ENCODE measurements around the gene EPB41L5.
"Not testable (repeated sequence)": the region's sequence is repeated elsewhere in the genome, so short reads cannot be mapped to it uniquely, and the experiment has no call there.

The EPB41L5 gene

GRCh38 chr2:120199817-120200459 is 187.1 kb downstream of the EPB41L5 start:
- DNase-seq (ENCODE audit: low spot score): not testable (repeated sequence)

DNA sequence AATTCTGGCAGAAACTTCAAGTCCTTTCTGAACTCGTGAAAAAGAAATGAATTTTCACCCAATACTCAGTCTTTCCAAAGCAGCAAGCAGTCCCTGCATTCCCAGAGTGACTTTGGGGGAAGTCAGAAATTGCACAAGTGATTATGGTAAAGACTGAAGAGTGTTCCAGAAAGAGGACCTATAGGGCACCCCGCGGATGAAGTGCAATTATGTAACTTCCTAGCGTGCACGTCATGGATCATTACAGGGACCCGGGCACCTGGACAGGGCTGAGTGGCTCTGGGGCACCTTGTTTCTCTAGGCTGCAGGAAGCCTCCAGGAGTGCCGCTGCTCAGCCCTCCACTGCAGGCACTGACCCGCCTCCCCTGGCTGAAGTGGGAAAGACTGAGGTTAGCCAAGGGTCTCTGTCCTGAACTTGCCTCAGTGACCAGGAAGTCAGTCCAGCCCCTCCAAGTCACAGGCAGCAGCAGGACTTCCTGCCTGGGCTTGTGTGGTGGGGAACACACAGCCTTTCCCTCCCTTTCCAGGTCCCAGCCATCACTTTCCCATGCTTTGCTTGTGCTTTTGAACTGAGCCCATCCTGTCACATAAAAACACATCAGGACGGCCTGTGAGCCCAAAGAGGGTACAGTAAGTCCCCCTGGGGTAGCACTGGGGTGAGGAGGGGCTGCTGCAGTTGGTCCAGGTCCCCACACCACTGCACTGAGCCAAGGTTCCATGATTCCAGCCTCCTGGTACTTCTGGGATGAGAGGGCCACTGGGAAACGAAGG is 190.6 kb downstream of the EPB41L5 start:
- DNase-seq (ENCODE audit: low spot score): no peak

GRCh38 chr2:120204022-120204405 is 191.1 kb downstream of the EPB41L5 start:
- no peak for DNase-seq (ENCODE audit: low spot score)

- no peak for DNase-seq (ENCODE audit: low spot score)
Measured at GRCh38 chr2:120204417-120204816, 191.5 kb downstream of the EPB41L5 start.

DNA sequence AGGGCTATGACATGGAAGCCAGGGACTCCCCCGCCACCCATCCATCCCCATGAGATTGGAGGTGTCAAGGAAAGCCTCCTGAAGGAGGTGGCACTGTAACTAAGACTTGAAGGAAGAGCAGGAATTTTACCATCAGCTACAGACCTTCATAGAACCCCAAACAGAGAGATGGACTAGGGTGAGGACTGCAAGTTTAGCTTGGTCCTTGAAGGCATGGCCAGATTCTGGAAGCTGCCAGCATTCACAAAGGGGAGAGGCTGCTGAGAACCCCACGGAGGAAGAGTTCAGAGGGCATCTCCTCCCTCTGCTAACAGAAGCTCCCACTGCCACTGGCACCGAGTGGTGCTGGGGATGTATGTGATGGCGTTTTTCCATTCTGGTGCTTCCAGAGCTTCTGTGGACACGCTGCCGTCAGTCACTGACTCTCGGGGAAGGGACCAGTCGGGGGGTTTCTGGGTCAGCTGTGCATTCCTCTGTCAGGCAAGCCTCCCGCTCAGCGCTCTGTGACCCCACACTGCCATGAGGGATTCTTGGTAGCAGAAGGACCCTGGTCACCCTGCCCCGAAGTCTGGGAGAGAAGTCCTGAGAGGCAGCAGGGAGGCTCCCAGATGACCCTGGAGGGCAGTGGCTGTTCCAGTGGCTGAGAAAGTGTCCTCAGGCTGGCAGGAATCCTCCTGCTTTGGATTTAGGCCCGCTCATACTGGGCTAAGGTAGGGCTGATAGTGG is 192.2 kb downstream of the EPB41L5 start:
- no peak for DNase-seq (ENCODE audit: low spot score)

- DNase-seq (ENCODE audit: low spot score): peak; percentile 26
Measured at GRCh38 chr2:120206022-120206581, 193.2 kb downstream of the EPB41L5 start.

DNA sequence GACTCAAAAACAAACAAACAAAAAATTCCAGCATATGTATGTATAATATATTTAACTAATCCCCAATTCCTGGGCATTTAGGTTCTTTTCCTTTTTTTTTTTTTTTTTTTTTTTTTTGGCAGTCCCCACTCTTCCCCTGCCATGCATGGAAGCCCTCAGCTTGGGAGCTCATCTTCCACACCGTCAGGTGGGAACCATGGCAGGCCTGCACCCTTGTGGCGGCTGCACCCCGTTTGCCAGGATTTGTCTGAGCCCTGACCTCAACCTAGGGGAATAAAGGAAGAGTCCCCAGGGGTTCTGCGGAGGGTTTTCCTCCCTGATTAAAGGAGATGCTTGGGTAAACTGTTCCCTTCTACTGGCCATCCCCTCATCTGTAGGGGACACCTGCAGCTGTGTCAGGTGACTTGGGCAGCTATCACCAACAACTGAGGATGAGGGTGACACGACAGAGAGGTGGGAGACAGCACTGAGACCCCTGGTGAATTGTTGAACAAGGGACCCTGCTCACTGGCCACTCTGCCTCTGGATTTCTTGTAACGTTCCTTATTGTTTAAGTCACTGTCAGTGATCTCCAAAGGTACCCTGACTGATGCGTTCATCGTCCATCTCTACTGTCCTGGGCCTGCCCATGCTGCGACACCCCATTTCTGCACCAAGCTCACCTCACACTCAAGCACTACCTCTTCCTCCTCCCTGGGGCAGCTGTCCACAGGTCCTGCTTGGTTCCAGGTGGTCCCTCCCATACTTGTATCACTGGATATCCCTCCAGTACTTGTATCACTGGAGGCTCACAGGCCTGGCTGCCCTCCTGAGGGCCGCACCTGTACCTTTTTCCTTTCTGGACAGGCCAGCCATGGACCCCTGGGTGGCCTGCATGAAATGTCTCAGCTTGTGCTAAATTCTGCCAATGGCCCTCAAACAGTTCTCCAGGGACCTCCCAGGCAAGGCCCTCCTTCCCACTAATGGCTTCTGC is 195.8 kb downstream of the EPB41L5 start:
- DNase-seq (ENCODE audit: low spot score): no peak

DNA sequence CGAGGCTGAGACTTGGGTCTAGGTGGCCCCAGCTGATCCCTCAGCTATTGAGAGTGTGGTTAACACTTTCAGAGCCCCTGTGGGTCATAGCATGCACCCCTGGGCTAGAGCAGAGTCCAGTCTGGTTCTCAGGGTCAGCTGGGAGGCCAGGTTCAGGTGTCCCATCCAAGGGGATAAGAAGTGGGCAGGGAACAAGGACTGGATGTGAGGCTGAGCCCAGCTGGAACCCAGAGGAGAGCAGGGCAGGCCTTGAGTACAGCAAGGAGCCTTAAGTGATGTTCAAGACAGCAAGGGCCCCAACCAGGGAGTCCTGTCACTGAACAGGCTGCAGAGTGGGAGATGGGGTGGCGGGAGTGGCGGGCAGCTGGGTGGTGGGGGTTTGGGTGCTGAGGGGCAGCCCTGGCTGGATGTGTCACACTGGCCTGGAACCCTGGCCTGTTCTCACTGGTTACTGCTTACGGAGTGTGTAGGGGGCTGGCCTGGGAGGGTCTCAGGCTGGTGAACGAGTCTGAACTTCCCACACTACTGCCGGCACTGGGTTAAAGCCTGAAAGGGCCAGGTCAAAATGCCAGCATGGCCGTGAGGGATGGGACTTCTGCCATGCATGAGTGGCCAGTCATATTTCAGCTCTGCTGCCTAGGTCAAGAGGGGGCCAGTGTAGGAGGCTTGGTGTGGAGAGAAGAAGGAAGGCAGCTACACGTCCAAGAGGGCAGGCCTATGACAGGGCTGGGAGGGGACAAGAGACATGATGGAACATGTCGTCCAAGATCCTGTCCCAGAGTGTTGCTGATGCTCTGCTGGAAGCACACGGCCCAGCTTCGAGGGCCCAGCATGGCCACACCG is 196.8 kb downstream of the EPB41L5 start:
- no peak for DNase-seq (ENCODE audit: low spot score)

DNA sequence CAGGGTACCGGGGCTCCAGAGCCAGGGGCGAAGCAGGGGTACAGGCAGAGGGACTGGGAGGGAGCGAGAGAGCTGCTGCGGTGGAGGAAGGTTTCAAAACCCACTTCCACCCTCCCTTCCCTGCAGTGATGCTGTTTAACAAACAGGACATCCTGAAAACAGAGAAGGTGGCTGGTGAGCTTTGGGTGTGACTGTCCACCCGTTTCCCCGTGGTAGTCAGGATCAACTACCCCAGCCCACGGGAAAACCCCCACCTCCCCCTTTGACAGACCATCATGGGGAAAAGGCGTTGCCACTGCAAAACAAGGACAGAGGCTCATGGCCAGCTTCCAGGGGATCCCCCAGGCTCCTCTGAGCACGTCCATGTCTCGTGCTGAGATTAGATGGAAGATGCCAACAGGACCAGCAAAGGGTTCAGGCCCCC is 197.4 kb downstream of the EPB41L5 start:
- DNase-seq (ENCODE audit: low spot score): no peak

DNA sequence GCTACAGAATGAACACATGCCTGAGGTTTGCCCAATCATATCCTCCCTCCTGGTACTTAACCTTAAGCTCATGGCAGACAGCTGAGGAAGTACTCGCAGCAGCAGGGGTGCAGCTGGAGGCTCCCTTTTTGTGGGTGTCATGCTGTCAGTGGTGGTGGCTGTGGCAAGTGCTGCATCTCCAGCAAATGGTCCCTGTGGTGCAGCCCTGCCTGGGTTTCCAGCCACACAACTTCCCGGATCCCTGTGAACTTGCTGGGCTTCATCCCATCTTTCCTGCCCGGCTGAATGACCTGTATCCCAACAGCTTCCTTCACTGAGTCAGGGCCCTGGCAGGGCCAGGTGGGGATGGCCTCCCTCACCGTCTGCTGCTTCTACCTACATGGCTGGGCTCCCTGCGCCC is 205.3 kb downstream of the EPB41L5 start:
- no peak for DNase-seq (ENCODE audit: low spot score)

- no peak for DNase-seq (ENCODE audit: low spot score)
Measured at GRCh38 chr2:120219291-120219690, 206.4 kb downstream of the EPB41L5 start.

- no peak for DNase-seq (ENCODE audit: low spot score)
Measured at GRCh38 chr2:120219766-120220165, 206.9 kb downstream of the EPB41L5 start.

DNA sequence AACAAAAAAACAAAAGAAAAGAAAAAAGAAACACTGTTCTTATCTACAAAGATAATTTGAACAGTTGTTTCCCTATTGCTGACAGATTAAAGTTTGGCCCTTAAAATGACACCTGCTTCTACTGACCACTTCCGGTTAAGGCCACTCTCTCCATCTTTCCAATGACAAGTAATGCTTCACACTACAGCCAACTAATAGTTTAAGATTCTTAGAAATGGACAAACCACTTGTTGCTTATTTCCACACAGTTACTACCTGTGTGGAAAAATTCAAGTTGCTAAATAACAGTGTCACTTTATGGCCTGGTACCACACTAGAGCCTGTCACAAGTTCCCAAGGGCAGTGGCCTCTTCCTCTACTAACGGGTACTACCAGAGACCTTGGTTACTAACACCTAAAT is 207.9 kb downstream of the EPB41L5 start:
- DNase-seq (ENCODE audit: low spot score): no peak

DNA sequence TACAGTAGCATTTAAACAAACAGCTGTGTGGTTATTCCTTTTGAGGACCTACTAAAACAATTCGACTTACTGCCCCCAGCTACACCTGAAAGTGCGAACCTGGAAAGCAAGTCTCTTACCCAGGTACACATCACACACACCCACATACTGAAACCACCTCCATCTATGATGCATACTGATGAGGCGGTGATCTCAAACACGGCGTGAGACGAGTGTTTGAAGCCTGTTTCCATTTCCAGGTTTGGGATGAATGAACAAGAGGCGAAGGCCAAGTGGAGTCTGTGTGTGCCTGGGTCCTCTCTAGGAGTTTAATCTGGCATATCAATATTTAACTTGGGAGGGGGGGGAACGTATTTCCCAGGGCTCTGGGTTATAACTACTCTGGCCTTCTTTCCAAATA is 208.7 kb downstream of the EPB41L5 start:
- no peak for DNase-seq (ENCODE audit: low spot score)

DNA sequence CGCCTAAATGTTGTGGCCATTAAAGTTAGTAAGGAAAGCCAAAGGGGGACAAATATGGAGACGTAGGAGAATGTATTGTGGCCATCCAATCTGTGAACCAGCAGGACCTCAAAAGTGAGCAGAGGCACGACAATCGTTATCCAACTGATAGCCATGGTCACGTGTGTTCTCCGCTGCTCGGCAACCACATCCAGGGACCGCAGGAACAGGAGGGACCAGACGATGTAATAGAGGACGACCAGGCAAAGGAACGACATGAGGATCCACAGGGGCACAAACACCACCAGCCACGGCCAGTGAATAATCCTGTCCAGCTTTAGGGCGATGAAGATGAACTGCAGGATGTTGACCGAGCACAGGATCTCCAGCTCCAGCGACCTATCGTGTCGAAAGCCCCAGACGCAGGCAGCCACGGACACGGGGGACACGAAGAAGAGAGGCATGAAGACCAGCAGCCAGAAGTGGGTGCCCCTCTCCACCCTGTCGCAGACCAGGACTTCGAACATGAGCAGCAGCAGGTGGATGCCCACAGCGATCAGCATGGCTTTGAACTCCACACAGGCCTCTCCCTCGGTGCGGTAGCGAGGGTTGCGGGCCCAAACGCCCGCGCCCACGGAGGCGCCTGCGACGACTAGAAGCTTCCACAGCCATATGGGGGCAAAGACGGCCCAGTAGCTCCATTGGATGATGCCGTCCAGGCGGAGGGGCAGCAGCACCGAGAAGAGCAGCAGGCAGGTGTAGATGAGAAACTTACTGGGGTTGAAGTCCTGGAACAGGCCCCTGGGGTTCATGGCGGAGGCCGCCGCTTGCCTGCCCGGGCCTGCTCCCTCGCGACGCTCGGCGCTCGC is 209.5 kb downstream of the EPB41L5 start:
- DNase-seq (ENCODE audit: low spot score): no peak

- peak; percentile 91 for DNase-seq (ENCODE audit: low spot score)
Measured at GRCh38 chr2:120223034-120223912, 210.4 kb downstream of the EPB41L5 start, which contains the start of gene TMEM185B. TMEM185B (minus strand) TSS chr2:120223400; CDS start chr2:120222976, 424 bp downstream.

DNA sequence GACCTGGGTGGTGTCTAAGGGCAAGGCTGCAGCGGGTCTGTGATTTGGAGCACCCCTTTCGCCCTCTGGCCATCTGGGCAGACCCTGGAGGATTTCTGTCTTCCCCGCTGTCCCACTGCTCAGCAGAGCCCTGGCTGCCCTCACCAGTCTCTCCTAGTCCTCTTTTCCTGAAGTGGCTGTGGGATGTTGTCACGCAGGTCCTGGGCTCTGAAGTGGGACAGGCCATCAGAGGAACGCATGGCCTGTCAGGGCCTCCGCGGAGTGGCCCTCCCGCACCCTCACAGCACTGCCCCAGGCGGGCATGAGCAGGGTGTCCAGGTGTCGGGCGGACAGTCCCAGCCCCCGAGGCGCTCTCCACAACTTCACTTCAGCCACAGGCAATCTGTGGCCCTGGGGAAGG is 211.4 kb downstream of the EPB41L5 start:
- DNase-seq (ENCODE audit: low spot score): no peak

DNA sequence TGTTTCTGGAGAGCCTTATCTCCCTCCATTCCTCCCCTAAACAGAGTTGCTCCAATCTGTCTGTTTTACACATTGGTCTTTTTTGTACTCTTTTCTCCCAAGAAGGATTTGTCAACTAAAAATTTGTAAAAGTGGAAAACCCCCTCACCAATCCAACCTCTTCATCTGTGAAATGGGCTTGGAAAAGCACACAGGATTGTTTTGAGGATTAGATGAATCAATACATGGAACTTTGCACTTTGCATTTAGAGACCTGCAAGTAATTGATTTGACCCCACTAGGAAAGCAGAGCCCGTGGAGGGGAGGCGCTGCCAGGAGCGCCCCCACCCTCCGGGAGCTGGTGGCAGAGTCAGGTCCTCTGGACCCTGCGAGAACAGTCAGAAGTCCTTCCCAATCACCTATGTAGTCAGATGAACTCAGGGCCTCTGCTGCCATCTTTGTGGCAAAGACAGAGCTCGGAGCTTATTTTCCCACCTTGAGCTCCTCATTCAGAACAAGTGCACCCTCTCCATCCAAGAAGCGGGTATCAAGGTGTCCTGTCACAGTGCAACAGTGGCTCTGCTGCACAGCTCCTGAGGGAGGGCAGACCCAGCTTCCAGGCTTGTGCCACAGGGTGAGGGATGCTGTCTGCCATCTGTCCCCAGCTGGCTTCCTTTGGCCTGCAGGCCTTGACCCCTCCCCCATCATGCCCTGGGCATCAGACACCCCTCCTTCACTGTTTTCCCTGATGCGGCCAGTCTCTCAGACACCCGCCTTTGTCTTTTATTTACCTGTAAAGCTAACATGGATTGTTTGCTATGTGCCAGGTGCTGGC is 212.1 kb downstream of the EPB41L5 start:
- DNase-seq (ENCODE audit: low spot score): no peak

All from CD4-positive, alpha-beta T cell treated with Interleukin-15 for 4 hours (primary cell).